SK-N-SH (cell line): Measurements from ENCODE around the gene DUS2. TPM values are rescaled to one million over a fixed set of nuclear protein-coding genes. Genes with fewer than 3 reads are reported as not detected.
"Not testable (repeated sequence)": the region's sequence is repeated elsewhere in the genome, so short reads cannot be mapped to it uniquely, and the experiment has no call there.

Source experiments
- CTCF ChIA-PET: fragments of 300-600, 350-600 bp; formaldehyde crosslinking; extraction: SDS; loops from one replicate; lab custom pipeline; 2021; lab: Yijun Ruan, JAX
- POLR2A ChIA-PET: fragments of 350-600 bp; sonication (Branson Sonifier 250); formaldehyde crosslinking; extraction: SDS; loops from one replicate; lab custom pipeline; 2020; ENCODE audit warnings: antibody characterized with exemption, inconsistent platforms; lab: Yijun Ruan, JAX
- DNase-seq: peaks from one replicate; pipeline ENCODE4 v3.0.0; 2012
- H2AFZ ChIP-seq: fragments of 200-600 bp; sonication (generic); 2 replicates; pipeline ENCODE4 v1.8.1; 2016; ENCODE audit warnings: antibody characterized with exemption, mild to moderate bottlenecking, low read depth
- H3F3A ChIP-seq: fragments of 200-600 bp; sonication (generic); replicated peaks from 2 replicates; pipeline ENCODE3; 2016; ENCODE audit warnings: antibody characterized with exemption, mild to moderate bottlenecking; ENCODE audit not compliant: insufficient read depth
- H3K27ac ChIP-seq, 2 experiments: fragments of 200-500 bp in 1 of 2; fragments of 200-600 bp in 1 of 2; sonication (Bioruptor generic) in 1 of 2; sonication (generic), shearing (Covaris generic) in 1 of 2; 2 replicates each; pipeline versions ENCODE4 v1.5.1 to v1.6.1; 2014 to 2016; ENCODE audit warnings: low read depth in 2 of 2, inconsistent platforms in 1 of 2, low read length in 1 of 2, mild to moderate bottlenecking in 1 of 2, mixed read lengths in 1 of 2
- H3K27me3 ChIP-seq: fragments of 200-600 bp; sonication (generic), shearing (Covaris generic); 2 replicates; pipeline ENCODE4 v1.6.1; 2016; ENCODE audit warnings: mixed run types; ENCODE audit not compliant: insufficient read depth
- H3K36me3 ChIP-seq, 2 experiments: fragments of 200-500 bp in 1 of 2; fragments of 200-600 bp in 1 of 2; sonication (Bioruptor generic) in 1 of 2; sonication (generic) in 1 of 2; replicated peaks in 1 of 2; 2 replicates each; pipeline versions ENCODE3 to v1.5.1; 2014 to 2016; ENCODE audit warnings: low read length in 1 of 2, mild to moderate bottlenecking in 1 of 2; ENCODE audit not compliant: insufficient read depth in 2 of 2, control insufficient read depth in 1 of 2
- H3K4me1 ChIP-seq, 2 experiments: fragments of 200-500 bp in 1 of 2; fragments of 200-600 bp in 1 of 2; sonication (Bioruptor generic) in 1 of 2; sonication (generic), shearing (Covaris generic) in 1 of 2; 2 replicates each; pipeline versions ENCODE4 v1.5.1 to v1.6.1; 2014 to 2016; ENCODE audit warnings: low read depth in 1 of 2, low read length in 1 of 2, mixed run types in 1 of 2; ENCODE audit not compliant: insufficient read depth in 2 of 2, control insufficient read depth in 1 of 2
- H3K4me2 ChIP-seq: fragments of 200-600 bp; sonication (generic), shearing (Covaris generic); 2 replicates; pipeline ENCODE4 v1.6.1; 2017; ENCODE audit warnings: mixed run types
- H3K4me3 ChIP-seq, 2 experiments: fragments of 200-500 bp in 1 of 2; fragments of 200-600 bp in 1 of 2; sonication (Bioruptor generic) in 1 of 2; sonication (generic), shearing (Covaris generic) in 1 of 2; 2 replicates each; pipeline versions ENCODE4 v1.5.1 to v1.8.1; 2014 to 2016; ENCODE audit warnings: low read depth in 2 of 2, inconsistent platforms in 1 of 2, low read length in 1 of 2, mild to moderate bottlenecking in 1 of 2, mixed read lengths in 1 of 2, moderate library complexity in 1 of 2
- H3K79me2 ChIP-seq: fragments of 200-600 bp; sonication (generic); 2 replicates; pipeline ENCODE4 v1.8.1; 2017; ENCODE audit warnings: mild to moderate bottlenecking; ENCODE audit not compliant: insufficient read depth
- H3K9ac ChIP-seq: fragments of 200-600 bp; sonication (generic); 2 replicates; pipeline ENCODE4 v1.6.1; 2017; ENCODE audit warnings: mixed run types
- H3K9me2 ChIP-seq: fragments of 200-600 bp; sonication (generic); 2 replicates; pipeline ENCODE4 v1.6.1; 2017; ENCODE audit warnings: mixed run types
- H3K9me3 ChIP-seq: fragments of 200-600 bp; sonication (generic); 2 replicates; pipeline ENCODE4 v1.6.1; 2017; ENCODE audit warnings: mixed run types, mild to moderate bottlenecking, moderate library complexity
- H4K20me1 ChIP-seq: fragments of 200-600 bp; sonication (generic); 2 replicates; pipeline ENCODE4 v1.6.1; 2017; ENCODE audit warnings: mild to moderate bottlenecking, mixed run types; ENCODE audit not compliant: insufficient read depth
- ELF1 ChIP-seq: IDR thresholded peaks from 2 replicates; pipeline ENCODE4 v1.4.0; 2012
- EP300 ChIP-seq, 2 experiments: IDR thresholded peaks; 2 replicates each; pipeline versions ENCODE4 v1.4.0 to v1.6.1; 2012; ENCODE audit warnings: borderline replicate concordance in 1 of 2, low read depth in 1 of 2, low read length in 1 of 2
- FOXJ3 ChIP-seq: sonication (generic); formaldehyde crosslinking; IDR thresholded peaks from 2 replicates; pipeline ENCODE4 v1.5.1; 2020; ENCODE audit warnings: mild to moderate bottlenecking, missing genetic modification reagents
- FOXM1 ChIP-seq: IDR thresholded peaks from 2 replicates; pipeline ENCODE4 v1.4.0; 2012; ENCODE audit warnings: low read depth, mild to moderate bottlenecking
- GABPA ChIP-seq: IDR thresholded peaks from 2 replicates; pipeline ENCODE4 v1.4.0; 2012; ENCODE audit warnings: low read depth, mild to moderate bottlenecking
- JUND ChIP-seq: IDR thresholded peaks from 2 replicates; pipeline ENCODE4 v1.4.0; 2012
- MEF2A ChIP-seq: IDR thresholded peaks from 2 replicates; pipeline ENCODE4 v1.4.0; 2012; ENCODE audit warnings: low read depth, borderline replicate concordance
- RAD21 ChIP-seq: IDR thresholded peaks from 2 replicates; pipeline ENCODE4 v1.6.1; 2012; ENCODE audit warnings: mild to moderate bottlenecking, low read length
- TAF1 ChIP-seq: IDR thresholded peaks from 2 replicates; pipeline ENCODE4 v1.6.1; 2012; ENCODE audit warnings: low read depth, mild to moderate bottlenecking, low read length, moderate library complexity, borderline replicate concordance
- TCF12 ChIP-seq: IDR thresholded peaks from 2 replicates; pipeline ENCODE4 v1.4.0; 2012
- TEAD4 ChIP-seq: IDR thresholded peaks from 2 replicates; pipeline ENCODE4 v1.4.0; 2012; ENCODE audit warnings: mild to moderate bottlenecking, borderline replicate concordance; ENCODE audit not compliant: insufficient read depth
- YY1 ChIP-seq: IDR thresholded peaks from 2 replicates; pipeline ENCODE4 v1.4.0; 2012; ENCODE audit warnings: low read depth, mild to moderate bottlenecking
- WGBS: methylation state at CpG from one replicate; pipeline ENCODE4 v1.1.6; 2017; ENCODE audit warnings: low lambda C conversion rate; 5-methylcytosine and 5-hydroxymethylcytosine counted together
- polyA plus RNA-seq, 3 experiments: library from polyadenylated mRNA; depleted of rRNA; stranded (reverse); fragments of >200 nt; gene quantifications; 2 replicates each; pipeline ENCODE4 v1.2.3, GENCODE V29; 2012
- TF ChIP-seq, protein P1 (sequence below): IDR thresholded peaks from 2 replicates; pipeline ENCODE4 v1.6.1; 2012; ENCODE audit warnings: mild to moderate bottlenecking, low read depth, low read length, moderate library complexity
- TF ChIP-seq, protein P2 (sequence below): IDR thresholded peaks from 2 replicates; pipeline ENCODE4 v1.4.0; 2012; ENCODE audit warnings: low read depth, borderline replicate concordance
- TF ChIP-seq, protein P3 (sequence below): fragments of 150-350 bp; IDR thresholded peaks from 2 replicates; pipeline ENCODE4 v1.6.1; 2017; ENCODE audit warnings: antibody characterized with exemption, low read length, low read depth, borderline replicate concordance

Gene DUS2
- polyA plus RNA-seq, 1 of the 3 experiments (the other 2 are of a cell fraction): 16.1 TPM

GRCh38 chr16:67993207-67994039 lies 29.7 kb upstream of the DUS2 start (continued):
- TF ChIP-seq, protein P1, sequence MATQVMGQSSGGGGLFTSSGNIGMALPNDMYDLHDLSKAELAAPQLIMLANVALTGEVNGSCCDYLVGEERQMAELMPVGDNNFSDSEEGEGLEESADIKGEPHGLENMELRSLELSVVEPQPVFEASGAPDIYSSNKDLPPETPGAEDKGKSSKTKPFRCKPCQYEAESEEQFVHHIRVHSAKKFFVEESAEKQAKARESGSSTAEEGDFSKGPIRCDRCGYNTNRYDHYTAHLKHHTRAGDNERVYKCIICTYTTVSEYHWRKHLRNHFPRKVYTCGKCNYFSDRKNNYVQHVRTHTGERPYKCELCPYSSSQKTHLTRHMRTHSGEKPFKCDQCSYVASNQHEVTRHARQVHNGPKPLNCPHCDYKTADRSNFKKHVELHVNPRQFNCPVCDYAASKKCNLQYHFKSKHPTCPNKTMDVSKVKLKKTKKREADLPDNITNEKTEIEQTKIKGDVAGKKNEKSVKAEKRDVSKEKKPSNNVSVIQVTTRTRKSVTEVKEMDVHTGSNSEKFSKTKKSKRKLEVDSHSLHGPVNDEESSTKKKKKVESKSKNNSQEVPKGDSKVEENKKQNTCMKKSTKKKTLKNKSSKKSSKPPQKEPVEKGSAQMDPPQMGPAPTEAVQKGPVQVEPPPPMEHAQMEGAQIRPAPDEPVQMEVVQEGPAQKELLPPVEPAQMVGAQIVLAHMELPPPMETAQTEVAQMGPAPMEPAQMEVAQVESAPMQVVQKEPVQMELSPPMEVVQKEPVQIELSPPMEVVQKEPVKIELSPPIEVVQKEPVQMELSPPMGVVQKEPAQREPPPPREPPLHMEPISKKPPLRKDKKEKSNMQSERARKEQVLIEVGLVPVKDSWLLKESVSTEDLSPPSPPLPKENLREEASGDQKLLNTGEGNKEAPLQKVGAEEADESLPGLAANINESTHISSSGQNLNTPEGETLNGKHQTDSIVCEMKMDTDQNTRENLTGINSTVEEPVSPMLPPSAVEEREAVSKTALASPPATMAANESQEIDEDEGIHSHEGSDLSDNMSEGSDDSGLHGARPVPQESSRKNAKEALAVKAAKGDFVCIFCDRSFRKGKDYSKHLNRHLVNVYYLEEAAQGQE: no peak
- TF ChIP-seq RAD21: peak; percentile 63
- TF ChIP-seq, protein P2, sequence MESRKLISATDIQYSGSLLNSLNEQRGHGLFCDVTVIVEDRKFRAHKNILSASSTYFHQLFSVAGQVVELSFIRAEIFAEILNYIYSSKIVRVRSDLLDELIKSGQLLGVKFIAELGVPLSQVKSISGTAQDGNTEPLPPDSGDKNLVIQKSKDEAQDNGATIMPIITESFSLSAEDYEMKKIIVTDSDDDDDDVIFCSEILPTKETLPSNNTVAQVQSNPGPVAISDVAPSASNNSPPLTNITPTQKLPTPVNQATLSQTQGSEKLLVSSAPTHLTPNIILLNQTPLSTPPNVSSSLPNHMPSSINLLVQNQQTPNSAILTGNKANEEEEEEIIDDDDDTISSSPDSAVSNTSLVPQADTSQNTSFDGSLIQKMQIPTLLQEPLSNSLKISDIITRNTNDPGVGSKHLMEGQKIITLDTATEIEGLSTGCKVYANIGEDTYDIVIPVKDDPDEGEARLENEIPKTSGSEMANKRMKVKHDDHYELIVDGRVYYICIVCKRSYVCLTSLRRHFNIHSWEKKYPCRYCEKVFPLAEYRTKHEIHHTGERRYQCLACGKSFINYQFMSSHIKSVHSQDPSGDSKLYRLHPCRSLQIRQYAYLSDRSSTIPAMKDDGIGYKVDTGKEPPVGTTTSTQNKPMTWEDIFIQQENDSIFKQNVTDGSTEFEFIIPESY: no peak
- TF ChIP-seq FOXJ3 (CRISPR knock-in tag): no peak
- TF ChIP-seq ELF1: no peak
- TF ChIP-seq GABPA: no peak

- H3K9me3 ChIP-seq, H3K79me2 ChIP-seq, POLR2A ChIA-PET, H3K36me3 ChIP-seq, H3K4me2 ChIP-seq, H3F3A ChIP-seq, DNase-seq, H3K9me2 ChIP-seq, H3K27ac ChIP-seq, H3K4me3 ChIP-seq, H3K27me3 ChIP-seq, H4K20me1 ChIP-seq, H3K9ac ChIP-seq, H3K4me1 ChIP-seq: not testable (repeated sequence)
- H2AFZ ChIP-seq: peak overlapping the region; percentile 84
- CTCF ChIA-PET: interaction anchor here (0.6 to 3.9 kb wide), 13 partner anchors 9 to 447 kb away, joined by 3 to 25 read pairs (median 4); no protein-coding TSS in a partner anchor
- WGBS: no CpG with 5 or more reads among the region's 6 CpGs
Observed at GRCh38 chr16:67994040-67994408, 29.1 kb upstream of the DUS2 start.

GRCh38 chr16:67995423-67995822 lies 27.7 kb upstream of the DUS2 start:
- WGBS: 67% methylated on average over 4 of the region's 5 CpGs
- Histone ChIP-seq H3K79me2 (no peaks in the 10 kb centered on the region), H3K4me3 (no peak overlapping the region), H3K4me2 (no peak overlapping the region), H2AFZ (no peak overlapping the region), H3K4me1 (peaks cover 0 to 7% of the 10 kb centered on the region in 2 experiments; a peak in 1 of 4 replicates), H3K9me3 (no peaks in the 10 kb centered on the region), H4K20me1 (no peaks in the 10 kb centered on the region), H3F3A (no peaks in the 10 kb centered on the region), H3K9me2 (no peaks in the 10 kb centered on the region), H3K27ac (no peak overlapping the region), H3K9ac (no peak overlapping the region), H3K27me3 (no peaks in the 10 kb centered on the region), H3K36me3 (no peaks in the 10 kb centered on the region)
- CTCF ChIA-PET: interaction anchor here (2.2 kb wide), 2 partner anchors 27 to 54 kb away, joined by 5 to 6 read pairs; no protein-coding TSS in a partner anchor
- TF ChIP-seq FOXM1 (no peak), EP300 (IDR thresholded peaks at IDR 0.05; ENCODE audit: borderline replicate concordance in 1 of 2, low read depth in 1 of 2, low read length in 1 of 2) (no peak), YY1 (no peak), TCF12 (no peak), TEAD4 (no peak), TAF1 (no peak), JUND (no peak), MEF2A (no peak), ELF1 (no peak)
- TF ChIP-seq, protein P3, sequence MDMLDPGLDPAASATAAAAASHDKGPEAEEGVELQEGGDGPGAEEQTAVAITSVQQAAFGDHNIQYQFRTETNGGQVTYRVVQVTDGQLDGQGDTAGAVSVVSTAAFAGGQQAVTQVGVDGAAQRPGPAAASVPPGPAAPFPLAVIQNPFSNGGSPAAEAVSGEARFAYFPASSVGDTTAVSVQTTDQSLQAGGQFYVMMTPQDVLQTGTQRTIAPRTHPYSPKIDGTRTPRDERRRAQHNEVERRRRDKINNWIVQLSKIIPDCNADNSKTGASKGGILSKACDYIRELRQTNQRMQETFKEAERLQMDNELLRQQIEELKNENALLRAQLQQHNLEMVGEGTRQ: no peak
- POLR2A ChIA-PET: no interaction called here
- no peak for DNase-seq
